ENCODE measurements around the gene RNF103.
"Not testable (repeated sequence)": the region's sequence is repeated elsewhere in the genome, so short reads cannot be mapped to it uniquely, and the experiment has no call there.

Gene RNF103

GRCh38 chr2:86623494-86624266, at the start of gene RNF103:
TSS of gene RNF103 (minus strand) at chr2:86623865. CDS start at chr2:86622886, 979 bp downstream.
- DNase-seq, result peak; percentile 93 to 94

- DNase-seq, result no peak
These were observed 49.3 kb upstream of the RNF103 start for GRCh38 chr2:86673011-86673410.

- no peak for DNase-seq
These were observed 48.4 kb upstream of the RNF103 start for GRCh38 chr2:86672027-86672545.

GRCh38 chr2:86671337-86671981, 47.8 kb upstream of the RNF103 start:
- DNase-seq, result no peak

GRCh38 chr2:86669323-86669722, 45.7 kb upstream of the RNF103 start:
- DNase-seq, result not testable (repeated sequence)

- DNase-seq, result peak in 1 of 2 donors; percentile 0
These were observed 37.7 kb upstream of the RNF103 start for GRCh38 chr2:86661333-86661732.

- DNase-seq, result no peak
These were observed 26.5 kb upstream of the RNF103 start for GRCh38 chr2:86650188-86650587.

GRCh38 chr2:86649119-86649947, 25.7 kb upstream of the RNF103 start:
- DNase-seq, result no peak

- no peak for DNase-seq
These were observed 25.0 kb upstream of the RNF103 start for GRCh38 chr2:86648681-86649080.

GRCh38 chr2:86646865-86647264, 23.2 kb upstream of the RNF103 start:
- DNase-seq, result no peak

- DNase-seq, result no peak
These were observed 22.7 kb upstream of the RNF103 start for GRCh38 chr2:86646329-86646728.

GRCh38 chr2:86645752-86646151, 22.1 kb upstream of the RNF103 start:
- no peak for DNase-seq

GRCh38 chr2:86638712-86639111, 15.0 kb upstream of the RNF103 start:
- no peak for DNase-seq

GRCh38 chr2:86636842-86637241, 13.2 kb upstream of the RNF103 start:
- no peak for DNase-seq

GRCh38 chr2:86634352-86634751, 10.7 kb upstream of the RNF103 start:
- no peak for DNase-seq

GRCh38 chr2:86633155-86633651, 9.5 kb upstream of the RNF103 start:
- no peak for DNase-seq

GRCh38 chr2:86632672-86633071, 9.0 kb upstream of the RNF103 start:
- no peak for DNase-seq

- DNase-seq, result no peak
These were observed 8.3 kb upstream of the RNF103 start for GRCh38 chr2:86631846-86632485.

- no peak for DNase-seq
These were observed 4.4 kb upstream of the RNF103 start for GRCh38 chr2:86628091-86628522.

- no peak for DNase-seq
These were observed 3.9 kb upstream of the RNF103 start for GRCh38 chr2:86627550-86627949.

- no peak for DNase-seq
These were observed 1.4 kb upstream of the RNF103 start for GRCh38 chr2:86625096-86625495.

- no peak for DNase-seq
These were observed 542 bp upstream of the RNF103 start for GRCh38 chr2:86624267-86624547.

- peak; percentile 52 to 54 for DNase-seq
These were observed 597 bp downstream of the RNF103 start for GRCh38 chr2:86623043-86623493.

Measured in CD4-positive, alpha-beta T cell treated with Interleukin-1 beta for 1 hour (primary cell).